ENCODE results near the gene APOBEC2. TPM values are rescaled to one million over a fixed set of nuclear protein-coding genes. Genes with fewer than 3 reads are reported as not detected.

The APOBEC2 gene
- total and polyA plus RNA-seq, 2 of the 13 experiments (the other 11 are each of a cell fraction or from before 2014, with no cell fraction given) = 0.09 TPM; not detected in 1

GRCh38 chr6:41066867-41067304 lies 13.9 kb downstream of the APOBEC2 start (continued):
- TF ChIP-seq HMG20B (CRISPR knock-in tag; conservative IDR thresholded peaks at IDR 0.05) (no peak), LRRFIP1 (CRISPR knock-in tag; conservative IDR thresholded peaks at IDR 0.05) (no peak), CEBPB (IDR thresholded peaks at IDR 0.05; ENCODE audit: borderline replicate concordance, low read depth, low read length) (no peak), FOXA1 (IDR thresholded peaks at IDR 0.05) (no peak), FOXA1 (CRISPR knock-in tag; IDR thresholded peaks at IDR 0.05) (no peak), FOXK2 (IDR thresholded peaks at IDR 0.05) (no peak), SNAPC2 (CRISPR knock-in tag; IDR thresholded peaks at IDR 0.05) (no peak), BRF2 (CRISPR knock-in tag; IDR thresholded peaks at IDR 0.05) (no peak), NFKB2 (CRISPR knock-in tag; IDR thresholded peaks at IDR 0.05; ENCODE audit: borderline replicate concordance) (no peak), ZNF709 (CRISPR knock-in tag; IDR thresholded peaks at IDR 0.05) (no peak), EEA1 (CRISPR knock-in tag; IDR thresholded peaks at IDR 0.05; ENCODE audit: borderline replicate concordance) (no peak), HIVEP1 (CRISPR knock-in tag; IDR thresholded peaks at IDR 0.05) (no peak), NCOR1 (IDR thresholded peaks at IDR 0.05; ENCODE audit: borderline replicate concordance, low read length) (peak; percentile 25; the same call in 1 of the 2 replicates), MAFK (conservative IDR thresholded peaks at IDR 0.05 in 1 of 2, IDR thresholded peaks at IDR 0.05 in 1 of 2; ENCODE audit: low read length in 2 of 2) (peak; percentile 40 to 47; a peak in 2 of 4 replicates), PLSCR1 (CRISPR knock-in tag; IDR thresholded peaks at IDR 0.05; ENCODE audit: borderline replicate concordance) (no peak), ELF3 (CRISPR knock-in tag; IDR thresholded peaks at IDR 0.05) (peak; percentile 70), POLR2AphosphoS2 (IDR thresholded peaks at IDR 0.05; ENCODE audit: low read depth, low read length) (no peak), KDM4B (CRISPR knock-in tag; IDR thresholded peaks at IDR 0.05) (no peak), ZNF740 (CRISPR knock-in tag; IDR thresholded peaks at IDR 0.05) (no peak), NCOA1 (CRISPR knock-in tag; IDR thresholded peaks at IDR 0.05) (no peak), GMEB1 (CRISPR knock-in tag; IDR thresholded peaks at IDR 0.05; ENCODE audit: borderline replicate concordance) (no peak), TFDP2 (CRISPR knock-in tag; IDR thresholded peaks at IDR 0.05) (no peak), ZBTB25 (CRISPR knock-in tag; IDR thresholded peaks at IDR 0.05) (0 out of 2 replicates have a peak, but pooled peaks have one; percentile 56)
